ENCODE measurements around the gene FBXW11. TPM values are rescaled to one million over a fixed set of nuclear protein-coding genes. Genes with fewer than 3 reads are reported as not detected.

FBXW11 gene
- total RNA-seq, 1 experiment from 2014 or later, result 71.5 TPM

- no peak for DNase-seq (ENCODE audit: extremely low read depth, low read depth)
Observed at GRCh38 chr5:171847026-171847425, 159.4 kb downstream of the FBXW11 start.

GRCh38 chr5:171846323-171846722 is 160.1 kb downstream of the FBXW11 start:
- no peak for DNase-seq (ENCODE audit: extremely low read depth, low read depth)

- no peak for DNase-seq (ENCODE audit: extremely low read depth, low read depth)
Observed at GRCh38 chr5:171845857-171846256, 160.6 kb downstream of the FBXW11 start.

- DNase-seq (ENCODE audit: extremely low read depth, low read depth), result no peak
Observed at GRCh38 chr5:171845040-171845630, 161.3 kb downstream of the FBXW11 start.

GRCh38 chr5:171842777-171843328 is 163.6 kb downstream of the FBXW11 start:
- no peak for DNase-seq (ENCODE audit: extremely low read depth, low read depth)

- no peak for DNase-seq (ENCODE audit: extremely low read depth, low read depth)
Observed at GRCh38 chr5:171841984-171842776, 164.3 kb downstream of the FBXW11 start.

- no peak for DNase-seq (ENCODE audit: extremely low read depth, low read depth)
Observed at GRCh38 chr5:171840711-171841522, 165.5 kb downstream of the FBXW11 start.

GRCh38 chr5:171840066-171840465 is 166.4 kb downstream of the FBXW11 start:
- DNase-seq (ENCODE audit: extremely low read depth, low read depth), result no peak

GRCh38 chr5:171839112-171839511 is 167.3 kb downstream of the FBXW11 start:
- no peak for DNase-seq (ENCODE audit: extremely low read depth, low read depth)

GRCh38 chr5:171838066-171838465 is 168.4 kb downstream of the FBXW11 start:
- DNase-seq (ENCODE audit: extremely low read depth, low read depth), result no peak

- DNase-seq (ENCODE audit: extremely low read depth, low read depth), result no peak
Observed at GRCh38 chr5:171837522-171837921, 168.9 kb downstream of the FBXW11 start.

- DNase-seq (ENCODE audit: extremely low read depth, low read depth), result no peak
Observed at GRCh38 chr5:171835066-171835465, 171.4 kb downstream of the FBXW11 start.

GRCh38 chr5:171834461-171834860 is 172.0 kb downstream of the FBXW11 start:
- DNase-seq (ENCODE audit: extremely low read depth, low read depth), result no peak

GRCh38 chr5:171832775-171833174 is 173.7 kb downstream of the FBXW11 start:
- DNase-seq (ENCODE audit: extremely low read depth, low read depth), result no peak

- DNase-seq (ENCODE audit: extremely low read depth, low read depth), result no peak
Observed at GRCh38 chr5:171830686-171831085, 175.8 kb downstream of the FBXW11 start.

- DNase-seq (ENCODE audit: extremely low read depth, low read depth), result no peak
Observed at GRCh38 chr5:171827162-171827561, 179.3 kb downstream of the FBXW11 start.

GRCh38 chr5:171826132-171826531 is 180.3 kb downstream of the FBXW11 start:
- DNase-seq (ENCODE audit: extremely low read depth, low read depth), result no peak

GRCh38 chr5:171825051-171825450 is 181.4 kb downstream of the FBXW11 start:
- DNase-seq (ENCODE audit: extremely low read depth, low read depth), result no peak

GRCh38 chr5:171823269-171823668 is 183.2 kb downstream of the FBXW11 start:
- DNase-seq (ENCODE audit: extremely low read depth, low read depth), result no peak

GRCh38 chr5:171821286-171821685 is 185.2 kb downstream of the FBXW11 start:
- DNase-seq (ENCODE audit: extremely low read depth, low read depth), result no peak

- no peak for DNase-seq (ENCODE audit: extremely low read depth, low read depth)
Observed at GRCh38 chr5:171820561-171820960, 185.9 kb downstream of the FBXW11 start.

Data from NCI-H460 (cell line).